ENCODE measurements around the gene NOS3. TPM values are rescaled to one million over a fixed set of nuclear protein-coding genes. Genes with fewer than 3 reads are reported as not detected.
"Not testable (repeated sequence)": the region's sequence is repeated elsewhere in the genome, so short reads cannot be mapped to it uniquely, and the experiment has no call there.

NOS3 gene
- total RNA-seq, 1 experiment from 2014 or later = 3.2 TPM

DNA sequence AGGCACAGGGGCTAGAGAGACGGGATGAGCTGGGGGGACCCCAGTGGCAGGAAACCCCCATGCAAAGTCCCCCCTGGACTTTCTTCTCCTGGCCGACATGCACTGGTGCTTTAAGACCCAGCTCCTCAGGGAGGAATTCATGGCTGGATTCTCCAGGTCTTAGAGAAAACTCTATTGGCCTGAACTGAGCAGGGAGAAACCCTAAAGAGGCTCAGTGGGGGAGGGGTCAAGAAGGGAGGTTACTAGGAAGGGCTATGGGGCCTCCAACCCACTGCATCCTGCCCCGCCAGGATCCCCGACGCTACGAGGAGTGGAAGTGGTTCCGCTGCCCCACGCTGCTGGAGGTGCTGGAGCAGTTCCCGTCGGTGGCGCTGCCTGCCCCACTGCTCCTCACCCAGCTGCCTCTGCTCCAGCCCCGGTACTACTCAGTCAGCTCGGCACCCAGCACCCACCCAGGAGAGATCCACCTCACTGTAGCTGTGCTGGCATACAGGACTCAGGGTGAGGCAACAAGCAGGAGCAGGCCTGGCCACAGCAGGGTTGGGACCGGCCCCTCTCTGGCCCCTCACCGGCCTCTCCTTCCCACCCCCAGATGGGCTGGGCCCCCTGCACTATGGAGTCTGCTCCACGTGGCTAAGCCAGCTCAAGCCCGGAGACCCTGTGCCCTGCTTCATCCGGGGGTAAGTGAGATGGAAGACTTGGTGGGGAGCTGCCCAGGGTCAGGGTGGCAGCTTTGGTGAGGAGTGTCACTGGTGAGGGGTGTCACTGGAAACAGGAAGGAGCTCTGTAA is 19.7 kb downstream of the NOS3 start:
- no peaks in the 10 kb centered on the region for H3K36me3 ChIP-seq (ENCODE audit: low read depth)
- BruUV-seq (replicated peaks) = no TSS peak
- ChIA-PET POLR2A (ENCODE audit: unreplicated experiment) (no interaction called here), CTCF (interaction anchor here (0.5 to 1.0 kb wide), 3 partner anchors 45 to 102 kb away, joined by 3 to 11 read pairs (median 4); no protein-coding TSS in a partner anchor)
- H3K4me3 ChIP-seq = no peak overlapping the region
- no peaks in the 10 kb centered on the region for H4K20me1 ChIP-seq (ENCODE audit: insufficient read depth)
- H3F3A ChIP-seq (ENCODE audit: insufficient read depth, low read depth) = peaks cover 8% of the 10 kb centered on the region
- peaks cover 26% of the 10 kb centered on the region for H3K4me1 ChIP-seq (replicated peaks; ENCODE audit: insufficient read depth)
- H3K4me2 ChIP-seq = no peak overlapping the region
- TF ChIP-seq, protein P1, sequence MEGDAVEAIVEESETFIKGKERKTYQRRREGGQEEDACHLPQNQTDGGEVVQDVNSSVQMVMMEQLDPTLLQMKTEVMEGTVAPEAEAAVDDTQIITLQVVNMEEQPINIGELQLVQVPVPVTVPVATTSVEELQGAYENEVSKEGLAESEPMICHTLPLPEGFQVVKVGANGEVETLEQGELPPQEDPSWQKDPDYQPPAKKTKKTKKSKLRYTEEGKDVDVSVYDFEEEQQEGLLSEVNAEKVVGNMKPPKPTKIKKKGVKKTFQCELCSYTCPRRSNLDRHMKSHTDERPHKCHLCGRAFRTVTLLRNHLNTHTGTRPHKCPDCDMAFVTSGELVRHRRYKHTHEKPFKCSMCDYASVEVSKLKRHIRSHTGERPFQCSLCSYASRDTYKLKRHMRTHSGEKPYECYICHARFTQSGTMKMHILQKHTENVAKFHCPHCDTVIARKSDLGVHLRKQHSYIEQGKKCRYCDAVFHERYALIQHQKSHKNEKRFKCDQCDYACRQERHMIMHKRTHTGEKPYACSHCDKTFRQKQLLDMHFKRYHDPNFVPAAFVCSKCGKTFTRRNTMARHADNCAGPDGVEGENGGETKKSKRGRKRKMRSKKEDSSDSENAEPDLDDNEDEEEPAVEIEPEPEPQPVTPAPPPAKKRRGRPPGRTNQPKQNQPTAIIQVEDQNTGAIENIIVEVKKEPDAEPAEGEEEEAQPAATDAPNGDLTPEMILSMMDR (conservative IDR thresholded peaks at IDR 0.05) = no peak
- TF ChIP-seq EZH2 (IDR thresholded peaks at IDR 0.05; ENCODE audit: low read depth) = no peak
- no peaks in the 10 kb centered on the region for H3K27me3 ChIP-seq (ENCODE audit: insufficient read depth, low read depth)
- no peaks in the 10 kb centered on the region for H3K79me2 ChIP-seq (ENCODE audit: low read depth)
- no peaks in the 10 kb centered on the region for H3K9me2 ChIP-seq (ENCODE audit: insufficient read depth)
- peak in 1 of 2 experiments; percentile 27 for DNase-seq
- H3K27ac ChIP-seq = no peak overlapping the region
- no peaks in the 10 kb centered on the region for H3K9me3 ChIP-seq (ENCODE audit: insufficient read depth, low read depth)
- H2AFZ ChIP-seq = no peak overlapping the region
- intact Hi-C loops (cut with micrococcal nuclease; ENCODE audit: unreplicated experiment) = no loop called here

DNA sequence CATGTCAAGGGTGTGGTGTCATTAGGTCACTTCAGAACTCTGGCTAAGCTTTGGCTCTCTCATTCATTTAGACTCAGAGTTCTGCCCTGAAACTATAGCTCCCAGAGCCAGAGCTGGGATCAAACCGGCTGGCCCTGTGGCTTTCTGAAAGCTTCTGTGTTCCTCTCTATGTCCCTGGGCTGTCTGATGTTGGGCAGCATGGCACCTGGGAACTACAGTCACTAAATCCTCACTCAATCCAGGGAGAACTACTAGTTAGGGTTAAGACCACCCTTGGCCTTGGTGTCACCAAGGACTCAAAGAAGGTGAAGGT is 20.2 kb downstream of the NOS3 start:
- H3K27me3 ChIP-seq (ENCODE audit: insufficient read depth, low read depth) = no peaks in the 10 kb centered on the region
- H3K9me3 ChIP-seq (ENCODE audit: insufficient read depth, low read depth) = no peaks in the 10 kb centered on the region
- intact Hi-C loops (cut with micrococcal nuclease; ENCODE audit: unreplicated experiment) = no loop called here
- no peak overlapping the region for H3K27ac ChIP-seq
- no peak overlapping the region for H3K4me3 ChIP-seq
- ChIA-PET POLR2A (ENCODE audit: unreplicated experiment) (interaction anchor here (0.6 kb wide), 1 partner anchor 94 kb away, joined by 27 read pairs; no protein-coding TSS in a partner anchor), CTCF (interaction anchor here (0.5 to 0.6 kb wide), 2 partner anchors 74 to 304 kb away, joined by 8 to 11 read pairs; no protein-coding TSS in a partner anchor)
- no peak for DNase-seq
- no peak overlapping the region for H2AFZ ChIP-seq
- TF ChIP-seq, protein P1 (conservative IDR thresholded peaks at IDR 0.05) = no peak
- TF ChIP-seq EZH2 (IDR thresholded peaks at IDR 0.05; ENCODE audit: low read depth) = no peak
- H3F3A ChIP-seq (ENCODE audit: insufficient read depth, low read depth) = peaks cover 11% of the 10 kb centered on the region
- no peaks in the 10 kb centered on the region for H3K9me2 ChIP-seq (ENCODE audit: insufficient read depth)
- no TSS peak for BruUV-seq (replicated peaks)
- no peaks in the 10 kb centered on the region for H3K36me3 ChIP-seq (ENCODE audit: low read depth)
- peaks cover 26% of the 10 kb centered on the region for H3K4me1 ChIP-seq (replicated peaks; ENCODE audit: insufficient read depth)
- no peaks in the 10 kb centered on the region for H3K79me2 ChIP-seq (ENCODE audit: low read depth)
- no peak overlapping the region for H3K4me2 ChIP-seq
- H4K20me1 ChIP-seq (ENCODE audit: insufficient read depth) = no peaks in the 10 kb centered on the region

DNA sequence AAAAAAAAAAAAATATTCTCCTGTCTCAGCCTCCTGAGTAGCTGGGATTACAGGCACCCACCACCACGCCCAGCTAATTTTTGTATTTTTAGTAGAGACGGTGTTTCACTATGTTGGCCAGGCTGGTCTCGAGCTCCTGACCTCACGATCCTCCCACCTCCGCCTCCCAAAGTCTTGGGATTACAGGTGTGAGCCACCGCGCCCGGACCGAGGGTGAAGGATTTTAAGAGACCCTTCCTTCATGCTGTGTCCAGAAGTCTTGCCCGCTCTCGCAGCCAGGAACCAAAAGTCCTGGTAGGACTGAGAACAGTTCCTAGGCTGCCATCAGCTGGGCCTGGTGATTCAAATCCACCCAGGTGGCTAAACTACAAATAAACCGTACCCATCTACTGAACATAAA is 20.8 kb downstream of the NOS3 start:
- DNase-seq; H3K36me3 ChIP-seq (ENCODE audit: low read depth); BruUV-seq (replicated peaks); H3K79me2 ChIP-seq (ENCODE audit: low read depth); H3K27me3 ChIP-seq (ENCODE audit: insufficient read depth, low read depth); H4K20me1 ChIP-seq (ENCODE audit: insufficient read depth); H3K9me2 ChIP-seq (ENCODE audit: insufficient read depth); H2AFZ ChIP-seq; intact Hi-C loops (cut with micrococcal nuclease; ENCODE audit: unreplicated experiment); H3K4me3 ChIP-seq; H3K9me3 ChIP-seq (ENCODE audit: insufficient read depth, low read depth): not testable (repeated sequence)
- H3K4me2 ChIP-seq = peak overlapping the region; percentile 18; the same call in 1 of the 2 replicates
- ChIA-PET CTCF (interaction anchor here (0.6 kb wide), 1 partner anchor 303 kb away, joined by 8 read pairs; no protein-coding TSS in a partner anchor), POLR2A (ENCODE audit: unreplicated experiment) (interaction anchor here (0.6 kb wide), 1 partner anchor 94 kb away, joined by 27 read pairs; no protein-coding TSS in a partner anchor)
- peaks cover 26% of the 10 kb centered on the region for H3K4me1 ChIP-seq (replicated peaks; ENCODE audit: insufficient read depth)
- peak overlapping the region; percentile 31; the same call in 1 of the 2 replicates for H3K27ac ChIP-seq
- peaks cover 11% of the 10 kb centered on the region for H3F3A ChIP-seq (ENCODE audit: insufficient read depth, low read depth)

Data from PC-9 (cell line).